Measurements from ENCODE around the gene TPO. TPM values are rescaled to one million over a fixed set of nuclear protein-coding genes. Genes with fewer than 3 reads are reported as not detected.

TPO gene
- total RNA-seq, 1 experiment from 2014 or later: not detected

DNA sequence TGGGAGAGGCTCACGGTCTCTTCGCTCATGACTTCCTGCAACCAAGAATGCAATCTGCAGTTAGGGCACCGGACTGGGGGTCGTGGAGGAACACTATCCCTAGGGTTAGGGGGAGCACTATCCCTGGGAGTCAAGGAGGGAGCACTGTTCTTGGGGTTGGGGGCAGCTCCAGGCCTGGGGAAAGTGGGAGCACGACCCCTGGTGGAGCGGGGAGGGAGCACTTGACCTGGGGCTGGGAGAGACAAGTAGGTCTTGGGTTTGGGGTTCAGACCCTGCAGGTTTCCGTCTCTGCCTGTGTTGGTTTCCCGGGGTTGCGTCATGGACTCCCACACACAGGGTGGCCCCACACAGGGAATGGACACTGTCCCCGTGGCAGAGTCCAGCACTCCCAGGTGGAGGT, 133.6 kb downstream of the TPO start:
- intact Hi-C loops (cut with micrococcal nuclease; ENCODE audit: unreplicated experiment): loop anchor here (2.0 to 10.0 kb wide), 4 partner anchors 685 to 1302 kb away; no protein-coding TSS in a partner anchor
- no peaks in the 10 kb centered on the region for H3K27me3 Mint-ChIP-seq (ENCODE audit: unreplicated experiment)
- TF ChIP-seq, protein P1, sequence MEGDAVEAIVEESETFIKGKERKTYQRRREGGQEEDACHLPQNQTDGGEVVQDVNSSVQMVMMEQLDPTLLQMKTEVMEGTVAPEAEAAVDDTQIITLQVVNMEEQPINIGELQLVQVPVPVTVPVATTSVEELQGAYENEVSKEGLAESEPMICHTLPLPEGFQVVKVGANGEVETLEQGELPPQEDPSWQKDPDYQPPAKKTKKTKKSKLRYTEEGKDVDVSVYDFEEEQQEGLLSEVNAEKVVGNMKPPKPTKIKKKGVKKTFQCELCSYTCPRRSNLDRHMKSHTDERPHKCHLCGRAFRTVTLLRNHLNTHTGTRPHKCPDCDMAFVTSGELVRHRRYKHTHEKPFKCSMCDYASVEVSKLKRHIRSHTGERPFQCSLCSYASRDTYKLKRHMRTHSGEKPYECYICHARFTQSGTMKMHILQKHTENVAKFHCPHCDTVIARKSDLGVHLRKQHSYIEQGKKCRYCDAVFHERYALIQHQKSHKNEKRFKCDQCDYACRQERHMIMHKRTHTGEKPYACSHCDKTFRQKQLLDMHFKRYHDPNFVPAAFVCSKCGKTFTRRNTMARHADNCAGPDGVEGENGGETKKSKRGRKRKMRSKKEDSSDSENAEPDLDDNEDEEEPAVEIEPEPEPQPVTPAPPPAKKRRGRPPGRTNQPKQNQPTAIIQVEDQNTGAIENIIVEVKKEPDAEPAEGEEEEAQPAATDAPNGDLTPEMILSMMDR (IDR thresholded peaks at IDR 0.05; ENCODE audit: unreplicated experiment): no peak
- no peaks in the 10 kb centered on the region for H3K4me1 Mint-ChIP-seq (ENCODE audit: low read depth, unreplicated experiment)
- H3K4me3 Mint-ChIP-seq (ENCODE audit: low read depth, unreplicated experiment): no peak overlapping the region
- no peak overlapping the region for H3K27ac Mint-ChIP-seq (ENCODE audit: unreplicated experiment)
- H3K36me3 Mint-ChIP-seq (ENCODE audit: insufficient read depth, unreplicated experiment): no peaks in the 10 kb centered on the region
- CTCF ChIA-PET: no interaction called here
- no peaks in the 10 kb centered on the region for H3K9me3 Mint-ChIP-seq (ENCODE audit: low read depth, unreplicated experiment)
- BruUV-seq (replicated peaks): no TSS peak
- no peak for DNase-seq

- CTCF ChIA-PET: interaction anchor here (0.7 kb wide), 2 partner anchors 834 to 860 kb away, joined by 3 read pairs; no protein-coding TSS in a partner anchor
- no TSS peak for BruUV-seq (replicated peaks)
- intact Hi-C loops (cut with micrococcal nuclease; ENCODE audit: unreplicated experiment): loop anchor here (5.0 to 10.0 kb wide), 3 partner anchors 687 to 1304 kb away; no protein-coding TSS in a partner anchor
- no peak overlapping the region for H3K4me3 Mint-ChIP-seq (ENCODE audit: low read depth, unreplicated experiment)
- H3K27ac Mint-ChIP-seq (ENCODE audit: unreplicated experiment): no peak overlapping the region
- peaks cover 3% of the 10 kb centered on the region for H3K9me3 Mint-ChIP-seq (ENCODE audit: low read depth, unreplicated experiment)
- H3K4me1 Mint-ChIP-seq (ENCODE audit: low read depth, unreplicated experiment): no peaks in the 10 kb centered on the region
- no peak for DNase-seq
- no peaks in the 10 kb centered on the region for H3K27me3 Mint-ChIP-seq (ENCODE audit: unreplicated experiment)
- TF ChIP-seq, protein P1 (IDR thresholded peaks at IDR 0.05; ENCODE audit: unreplicated experiment): no peak
- H3K36me3 Mint-ChIP-seq (ENCODE audit: insufficient read depth, unreplicated experiment): no peaks in the 10 kb centered on the region
These were observed 135.8 kb downstream of the TPO start for GRCh38 chr2:1548910-1549673.

DNA sequence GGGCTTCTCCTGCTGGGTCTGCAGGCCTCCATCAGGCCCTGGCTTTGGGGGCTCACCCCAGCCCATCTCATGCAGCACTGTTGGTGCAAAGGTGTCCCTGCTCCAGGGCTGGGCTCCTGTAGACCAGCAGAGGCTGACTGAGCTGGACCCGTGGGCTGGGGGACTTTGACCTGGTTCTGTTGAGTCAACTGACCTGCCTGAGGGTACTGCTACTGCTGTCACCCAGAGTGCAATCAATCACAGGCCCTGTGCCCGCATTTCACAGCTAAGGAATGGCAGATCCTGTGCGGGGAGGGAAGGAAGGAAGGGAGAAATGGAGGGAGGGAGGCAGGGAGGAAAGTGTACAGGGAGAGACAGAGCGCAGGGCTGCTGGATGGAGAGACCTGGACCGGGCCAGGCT, 136.8 kb downstream of the TPO start:
- intact Hi-C loops (cut with micrococcal nuclease; ENCODE audit: unreplicated experiment): no loop called here
- Mint-ChIP-seq H3K36me3 (ENCODE audit: insufficient read depth, unreplicated experiment) (no peaks in the 10 kb centered on the region), H3K9me3 (ENCODE audit: low read depth, unreplicated experiment) (peaks cover 3% of the 10 kb centered on the region), H3K27me3 (ENCODE audit: unreplicated experiment) (no peaks in the 10 kb centered on the region), H3K27ac (ENCODE audit: unreplicated experiment) (no peak overlapping the region), H3K4me1 (ENCODE audit: low read depth, unreplicated experiment) (no peaks in the 10 kb centered on the region), H3K4me3 (ENCODE audit: low read depth, unreplicated experiment) (no peak overlapping the region)
- DNase-seq: no peak
- no TSS peak for BruUV-seq (replicated peaks)
- TF ChIP-seq, protein P1 (IDR thresholded peaks at IDR 0.05; ENCODE audit: unreplicated experiment): no peak
- CTCF ChIA-PET: interaction anchor here (1.0 kb wide), 1 partner anchor 36 kb away, joined by 4 read pairs; no protein-coding TSS in a partner anchor

DNA sequence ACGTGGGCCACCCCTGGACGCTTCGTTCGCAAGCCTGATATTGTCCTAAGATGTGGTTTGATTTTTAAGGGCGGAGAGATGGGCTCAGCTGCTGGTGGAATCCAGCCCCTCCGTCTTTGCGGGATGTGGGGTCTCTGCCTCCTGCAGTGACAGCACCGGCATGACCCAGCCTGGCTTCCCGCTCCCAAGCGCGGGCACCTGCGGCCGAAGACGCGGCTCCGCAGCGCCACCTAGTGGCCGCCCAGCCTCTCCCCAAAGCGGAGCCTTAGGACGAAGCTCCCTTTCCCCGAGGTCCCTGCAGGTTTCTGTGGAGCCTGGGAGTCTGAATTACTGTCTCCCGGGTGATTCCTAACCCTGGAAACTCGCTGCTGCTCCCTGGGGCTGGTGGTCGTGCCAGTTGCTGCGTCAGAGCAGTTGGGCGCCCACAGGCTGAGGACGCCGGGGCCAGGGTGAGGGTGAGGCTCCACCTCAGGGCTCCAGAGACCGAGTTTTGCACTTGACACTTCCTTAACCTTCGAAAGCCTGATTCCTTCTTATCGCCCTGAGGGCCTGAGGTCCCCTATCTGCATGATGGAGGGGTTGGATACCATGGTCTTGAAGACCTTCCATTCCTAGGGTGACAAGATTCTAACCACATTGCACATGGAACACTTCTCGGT, 137.5 kb downstream of the TPO start:
- Mint-ChIP-seq H3K9me3 (ENCODE audit: low read depth, unreplicated experiment) (peaks cover 5% of the 10 kb centered on the region), H3K4me3 (ENCODE audit: low read depth, unreplicated experiment) (no peak overlapping the region), H3K4me1 (ENCODE audit: low read depth, unreplicated experiment) (no peaks in the 10 kb centered on the region), H3K27me3 (ENCODE audit: unreplicated experiment) (no peaks in the 10 kb centered on the region), H3K36me3 (ENCODE audit: insufficient read depth, unreplicated experiment) (no peaks in the 10 kb centered on the region), H3K27ac (ENCODE audit: unreplicated experiment) (no peak overlapping the region)
- TF ChIP-seq, protein P1 (IDR thresholded peaks at IDR 0.05; ENCODE audit: unreplicated experiment): peak; percentile 81
- CTCF ChIA-PET: interaction anchor here (0.5 to 1.0 kb wide), 4 partner anchors 10 to 874 kb away, joined by 3 to 6 read pairs (median 4); partner anchors contain the start of gene TMEM18
- intact Hi-C loops (cut with micrococcal nuclease; ENCODE audit: unreplicated experiment): no loop called here
- no TSS peak for BruUV-seq (replicated peaks)
- peak; percentile 70 for DNase-seq

Measured in Calu3 (cell line).